H1 (cell line): ENCODE data around the gene GBA2. TPM values are rescaled to one million over a fixed set of nuclear protein-coding genes. Genes with fewer than 3 reads are reported as not detected.

ENCODE experiments used
- BACH1 ChIP-seq: IDR thresholded peaks from 2 replicates; pipeline ENCODE4 v1.6.1; 2012; ENCODE audit warnings: low read length, improper control_type of control experiment
- CTBP2 ChIP-seq: IDR thresholded peaks from 2 replicates; pipeline ENCODE4 v1.7.0; 2011; ENCODE audit warnings: borderline replicate concordance, mild to moderate bottlenecking, moderate library complexity, mixed read lengths, low read length; ENCODE audit not compliant: insufficient read depth, insufficient read length
- E2F6 ChIP-seq: IDR thresholded peaks from 2 replicates; pipeline ENCODE4 v1.6.1; 2012; ENCODE audit warnings: inconsistent platforms
- EP300 ChIP-seq, 2 experiments: IDR thresholded peaks; 1 replicate in 1 of 2; 2 replicates in 1 of 2; pipeline ENCODE4 v1.6.1; 2011 to 2012; ENCODE audit warnings: low read depth in 2 of 2, low read length in 2 of 2, mild to moderate bottlenecking in 2 of 2, borderline replicate concordance in 1 of 2, inconsistent platforms in 1 of 2, moderate library complexity in 1 of 2
- HDAC2 ChIP-seq, 2 experiments: fragments of 300-600 bp in 1 of 2; sonication (generic) in 1 of 2; IDR thresholded peaks; 2 replicates each; pipeline ENCODE4 v1.6.1; 2011 to 2012; ENCODE audit warnings: low read depth in 2 of 2, low read length in 2 of 2, mild to moderate bottlenecking in 2 of 2, moderate library complexity in 2 of 2, borderline replicate concordance in 1 of 2, inconsistent platforms in 1 of 2
- JUND ChIP-seq: IDR thresholded peaks from 2 replicates; pipeline ENCODE4 v1.6.1; 2011; ENCODE audit warnings: mild to moderate bottlenecking, improper control_type of control experiment, low read length
- KDM4A ChIP-seq: IDR thresholded peaks from one replicate; pipeline ENCODE4 v1.7.1; 2012; ENCODE audit warnings: low read depth, mild to moderate bottlenecking, moderate library complexity, low read length, inconsistent platforms; ENCODE audit not compliant: severe bottlenecking
- MAX ChIP-seq: IDR thresholded peaks from 2 replicates; pipeline ENCODE4 v1.6.1; 2012; ENCODE audit warnings: inconsistent platforms
- POLR2AphosphoS5 ChIP-seq: IDR thresholded peaks from 2 replicates; pipeline ENCODE4 v1.6.1; 2011; ENCODE audit warnings: low read depth, low read length
- SRF ChIP-seq: IDR thresholded peaks from 2 replicates; pipeline ENCODE4 v1.6.1; 2011; ENCODE audit warnings: mild to moderate bottlenecking, low read depth, low read length, moderate library complexity
- TAF1 ChIP-seq: IDR thresholded peaks from 2 replicates; pipeline ENCODE4 v1.6.1; 2011; ENCODE audit warnings: mild to moderate bottlenecking, low read depth, low read length
- polyA plus RNA-seq, 7 experiments: library from polyadenylated mRNA; depleted of rRNA in 3 of 7; stranded (reverse) in 5 of 7; unstranded in 2 of 7; fragments of >200 nt in 5 of 7; fragments of 200-250 nt in 2 of 7; gene quantifications; 1 replicate in 5 of 7; 2 replicates in 1 of 7; 4 replicates in 1 of 7; pipeline versions ENCODE4 v1.2.1 to v1.2.3, GENCODE V29; 2011 to 2013; ENCODE audit warnings: missing spikeins in 2 of 7, mixed read lengths in 2 of 7
- total RNA-seq: library from RNA; stranded (reverse); fragmentation: NEBNext Ultra II Directional; extraction: Animal tissue kit (Norgen Biotek cat#: 25700); gene quantifications from 2 replicates; pipeline ENCODE4 v1.2.1, GENCODE V29; 2021

Gene GBA2
- total and polyA plus RNA-seq, 2 of the 8 experiments (the other 6 are each of a cell fraction or from before 2014, with no cell fraction given): 64.2 to 71.9 TPM

- TF ChIP-seq KDM4A (peak; percentile 81), TAF1 (peak; percentile 87), CTBP2 (no peak), JUND (no peak), E2F6 (peak; percentile 85), MAX (peak; percentile 87), EP300 (IDR thresholded peaks at IDR 0.05; ENCODE audit: borderline replicate concordance in 1 of 2, low read depth in 2 of 2, low read length in 2 of 2) (0 out of 3 replicates have a peak, but pooled peaks of 1 of the 2 experiments have one; percentile 47), SRF (peak; percentile 49), POLR2AphosphoS5 (peak; percentile 79), BACH1 (no peak), HDAC2 (IDR thresholded peaks at IDR 0.05; ENCODE audit: borderline replicate concordance in 1 of 2, low read depth in 2 of 2, low read length in 2 of 2) (peak in 1 of 2 experiments; percentile 15; a peak in 1 of 4 replicates)
Measured at GRCh38 chr9:35689542-35690293, 59.3 kb downstream of the GBA2 start, which contains the start of gene TPM2 (continued).
